DMS53 treated with DMSO at 0.1 percent for 48 hours (cell line): ENCODE measurements around the gene KIF1A.
"Not testable (repeated sequence)": the region's sequence is repeated elsewhere in the genome, so short reads cannot be mapped to it uniquely, and the experiment has no call there.

ENCODE experiments used
- DNase-seq: peaks from one replicate; lab custom pipeline; 2025; ENCODE audit not compliant: unreplicated experiment; lab: John Stamatoyannopoulos, UW

Gene KIF1A

DNA sequence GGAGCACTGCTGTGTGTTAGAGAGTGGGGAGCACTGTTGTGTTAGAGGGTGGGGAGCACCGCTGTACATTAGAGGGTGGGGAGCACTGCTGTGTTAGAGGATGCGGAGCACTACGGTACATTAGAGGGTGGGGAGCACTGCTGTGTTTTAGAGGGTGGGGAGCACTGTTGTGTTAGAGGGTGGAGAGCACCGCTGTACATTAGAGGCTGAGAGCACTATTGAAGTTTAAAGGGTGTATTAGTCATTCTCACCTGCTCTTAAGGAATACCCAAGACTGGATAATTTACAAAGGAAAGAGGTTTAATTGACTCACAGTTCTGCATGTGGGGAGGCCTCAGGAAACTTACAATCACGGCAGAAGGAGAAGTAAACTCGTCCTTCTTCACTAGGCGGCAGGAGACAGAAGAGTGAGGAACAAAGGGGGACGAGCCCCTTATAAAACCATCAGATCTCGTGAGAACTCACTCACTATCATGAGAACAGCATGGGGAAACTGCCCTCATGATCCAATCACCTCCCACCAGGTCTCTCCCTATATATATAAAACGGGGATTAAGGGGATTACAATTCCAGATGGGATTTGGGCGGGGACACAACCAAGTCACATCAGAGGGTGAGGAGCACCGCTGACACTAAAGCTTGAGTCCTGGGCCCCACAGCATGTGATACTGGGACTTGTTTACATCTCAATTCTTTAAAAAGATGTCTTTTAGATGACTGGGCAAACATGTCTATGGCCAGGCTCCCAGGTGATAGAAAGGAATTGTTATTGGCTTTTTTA is 29.1 kb upstream of the KIF1A start:
- DNase-seq: no peak

- no peak for DNase-seq
These were observed 27.8 kb upstream of the KIF1A start for GRCh38 chr2:240847817-240848216.

GRCh38 chr2:240846873-240847595 is 27.0 kb upstream of the KIF1A start:
- no peak for DNase-seq

DNA sequence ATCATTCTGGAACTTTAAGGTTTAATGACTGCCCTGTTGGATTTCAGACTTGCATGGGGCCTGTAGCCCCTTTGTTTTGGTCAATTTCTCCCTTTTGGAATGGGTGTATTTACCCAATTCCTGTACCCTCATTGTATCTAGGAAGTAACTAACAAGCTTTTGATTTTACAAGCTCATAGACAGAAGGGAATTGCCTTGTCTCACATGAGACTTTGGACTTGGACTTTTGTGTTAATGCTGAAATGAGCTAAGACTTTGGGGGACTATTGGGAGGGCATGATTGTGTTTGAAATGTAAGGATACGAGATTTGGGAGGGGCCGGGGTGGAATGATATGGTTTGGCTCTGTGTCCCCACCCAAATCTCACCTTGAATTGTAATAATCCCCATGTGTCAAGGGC is 26.3 kb upstream of the KIF1A start:
- DNase-seq: not testable (repeated sequence)

- peak; percentile 50 for DNase-seq
These were observed 20.5 kb upstream of the KIF1A start for GRCh38 chr2:240840435-240841060.

DNA sequence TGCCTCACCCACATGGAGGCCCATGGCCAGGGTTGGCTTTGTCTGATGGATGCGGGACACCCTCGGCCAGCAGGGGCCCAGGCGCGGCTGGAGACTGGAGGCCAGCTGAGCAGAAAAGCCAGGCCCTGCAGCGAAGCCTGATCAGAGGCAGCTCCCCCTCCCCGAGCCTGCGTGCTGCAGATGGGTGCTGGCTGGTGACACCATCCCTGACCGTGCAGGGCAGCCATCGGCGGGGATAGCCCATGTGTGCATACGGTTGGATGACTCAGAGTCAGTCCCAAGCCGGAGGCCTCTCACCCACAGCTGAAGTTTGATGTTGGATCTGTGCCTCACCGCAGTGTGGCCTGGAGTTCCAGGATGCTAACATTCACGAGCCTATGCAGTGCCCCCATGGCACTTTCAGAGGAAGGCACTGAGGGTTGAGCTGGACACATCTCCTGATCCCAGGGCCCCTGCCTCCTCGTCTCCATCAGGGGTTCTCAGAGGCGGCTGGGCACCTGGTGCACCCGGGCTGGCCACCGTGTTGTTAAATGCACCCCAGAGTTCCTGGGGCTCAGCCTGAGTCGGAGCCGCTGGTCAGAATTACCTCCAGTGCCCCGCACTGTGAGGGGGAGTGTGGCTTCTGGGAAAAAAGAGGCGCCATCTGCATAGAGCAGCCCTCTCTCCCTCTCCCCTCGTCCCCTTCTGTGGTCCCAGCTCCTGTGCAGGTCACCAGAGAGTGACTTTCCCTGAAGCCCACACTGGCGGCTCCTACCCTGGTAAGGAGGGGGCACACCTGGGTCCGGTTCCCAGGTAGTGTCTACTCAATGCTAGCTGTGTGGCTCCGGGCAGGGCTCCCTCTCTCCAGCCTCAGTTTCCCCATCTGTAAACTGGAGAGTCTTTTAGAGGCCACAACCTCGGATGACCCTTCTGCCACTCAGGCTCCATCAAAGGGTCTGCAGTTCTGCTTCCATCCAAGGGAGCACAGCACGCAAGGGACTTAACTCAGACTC is 19.4 kb upstream of the KIF1A start:
- DNase-seq: no peak

- DNase-seq: no peak
These were observed 17.6 kb upstream of the KIF1A start for GRCh38 chr2:240837621-240838020.

DNA sequence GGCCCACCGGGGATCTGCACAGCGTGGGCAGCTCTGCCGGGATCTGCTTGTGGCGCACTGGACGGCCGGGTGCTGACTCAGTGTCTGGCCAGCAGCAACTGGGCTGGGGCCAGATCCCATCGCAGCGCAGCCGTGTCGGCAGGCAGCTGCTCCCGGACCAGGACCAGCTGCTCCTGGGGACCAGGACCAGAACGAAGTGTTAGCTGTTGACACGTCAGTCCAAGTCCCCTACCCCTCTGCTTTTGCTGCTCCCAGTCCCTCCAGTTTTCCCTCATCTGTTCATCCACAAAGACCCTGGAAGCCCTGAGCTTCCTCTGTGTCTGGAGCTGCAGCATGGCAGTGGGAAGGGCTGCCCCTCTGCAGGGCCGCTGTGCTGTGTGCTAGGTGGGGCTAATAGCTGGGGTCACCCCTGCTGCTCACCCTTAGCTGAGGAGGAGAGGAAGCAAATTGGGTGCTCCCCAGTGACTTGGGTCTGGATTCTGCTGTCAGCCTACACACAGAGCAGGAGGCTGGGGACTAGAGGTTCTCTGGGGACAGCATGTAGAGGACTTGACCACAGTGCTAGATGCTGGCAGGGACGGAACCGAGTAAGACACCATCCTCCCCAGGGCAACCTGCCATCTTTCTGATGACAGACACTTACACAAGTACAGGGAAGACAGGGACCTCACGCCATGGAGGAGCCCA is 16.9 kb upstream of the KIF1A start:
- no peak for DNase-seq

DNA sequence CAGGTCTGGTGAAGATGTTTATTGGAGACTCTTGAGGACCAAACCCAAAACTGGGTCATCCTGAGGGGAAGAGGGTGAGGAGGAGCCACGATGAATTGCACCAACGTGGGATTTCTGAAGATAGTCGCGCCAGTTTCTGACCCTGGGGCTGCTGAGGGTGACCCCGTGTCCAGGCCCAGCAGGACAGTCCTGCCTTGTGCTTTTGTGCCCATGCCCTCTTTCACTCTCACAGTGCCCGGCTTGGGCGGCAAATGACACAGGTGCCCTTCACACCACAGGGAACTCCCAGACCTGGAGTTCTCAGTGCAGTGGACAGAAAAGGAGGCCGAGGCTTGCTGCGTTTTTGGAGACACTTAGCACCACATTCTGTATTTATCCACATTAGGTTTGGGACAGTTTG is 15.5 kb upstream of the KIF1A start:
- DNase-seq: no peak

- no peak for DNase-seq
These were observed 14.5 kb upstream of the KIF1A start for GRCh38 chr2:240834377-240834975.

DNA sequence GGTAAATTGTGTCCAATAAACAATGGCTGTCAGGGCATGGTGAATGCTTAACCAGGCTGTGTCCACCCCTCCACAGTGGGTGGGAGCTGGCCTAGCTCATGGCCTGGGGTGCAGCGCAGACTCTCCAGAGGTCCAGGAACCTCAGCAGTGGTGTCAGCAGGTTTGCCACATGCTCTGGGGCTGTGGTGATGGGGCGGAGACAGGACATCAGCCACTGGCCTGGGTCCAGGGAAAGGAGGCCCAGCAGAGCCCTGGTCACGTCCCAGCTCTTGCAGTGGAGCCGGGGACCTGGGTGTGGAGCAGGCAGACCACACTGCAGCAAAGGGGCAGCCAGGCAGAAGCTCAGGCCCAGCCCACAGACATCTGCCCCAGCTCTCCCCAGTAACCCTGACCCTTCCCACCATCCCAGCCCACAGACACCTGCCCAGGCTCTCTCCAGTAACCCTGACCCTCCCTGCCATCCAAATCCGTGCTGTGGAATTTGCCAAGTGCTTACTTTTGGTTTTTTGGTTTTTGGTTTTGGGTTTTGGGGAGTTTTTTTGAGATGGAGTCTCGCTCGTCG is 13.8 kb upstream of the KIF1A start:
- DNase-seq: no peak

GRCh38 chr2:240832921-240833494 is 13.0 kb upstream of the KIF1A start:
- no peak for DNase-seq

- peak; percentile 53 for DNase-seq
These were observed 12.2 kb upstream of the KIF1A start for GRCh38 chr2:240832205-240832727.

GRCh38 chr2:240831594-240832204 is 11.7 kb upstream of the KIF1A start:
- no peak for DNase-seq

DNA sequence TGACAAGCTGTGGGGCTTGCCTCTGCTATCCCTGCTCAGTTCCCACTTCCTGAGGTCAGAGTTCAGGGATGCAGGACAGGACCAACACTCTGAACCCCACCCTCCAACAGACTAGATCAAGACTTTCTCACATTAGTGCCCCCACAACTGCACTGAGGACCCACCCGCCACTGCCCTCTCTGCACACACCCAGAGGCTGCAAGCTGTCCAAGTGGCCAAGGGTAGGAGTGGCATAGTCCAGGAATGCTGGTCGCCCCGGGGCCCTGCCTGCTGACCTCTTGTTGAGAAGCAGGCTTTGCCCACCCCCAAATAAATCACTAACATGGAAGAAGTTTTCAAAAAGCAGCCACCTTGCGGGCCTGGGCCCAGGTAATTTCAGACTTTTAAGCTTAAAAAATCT is 5.5 kb upstream of the KIF1A start:
- no peak for DNase-seq

DNA sequence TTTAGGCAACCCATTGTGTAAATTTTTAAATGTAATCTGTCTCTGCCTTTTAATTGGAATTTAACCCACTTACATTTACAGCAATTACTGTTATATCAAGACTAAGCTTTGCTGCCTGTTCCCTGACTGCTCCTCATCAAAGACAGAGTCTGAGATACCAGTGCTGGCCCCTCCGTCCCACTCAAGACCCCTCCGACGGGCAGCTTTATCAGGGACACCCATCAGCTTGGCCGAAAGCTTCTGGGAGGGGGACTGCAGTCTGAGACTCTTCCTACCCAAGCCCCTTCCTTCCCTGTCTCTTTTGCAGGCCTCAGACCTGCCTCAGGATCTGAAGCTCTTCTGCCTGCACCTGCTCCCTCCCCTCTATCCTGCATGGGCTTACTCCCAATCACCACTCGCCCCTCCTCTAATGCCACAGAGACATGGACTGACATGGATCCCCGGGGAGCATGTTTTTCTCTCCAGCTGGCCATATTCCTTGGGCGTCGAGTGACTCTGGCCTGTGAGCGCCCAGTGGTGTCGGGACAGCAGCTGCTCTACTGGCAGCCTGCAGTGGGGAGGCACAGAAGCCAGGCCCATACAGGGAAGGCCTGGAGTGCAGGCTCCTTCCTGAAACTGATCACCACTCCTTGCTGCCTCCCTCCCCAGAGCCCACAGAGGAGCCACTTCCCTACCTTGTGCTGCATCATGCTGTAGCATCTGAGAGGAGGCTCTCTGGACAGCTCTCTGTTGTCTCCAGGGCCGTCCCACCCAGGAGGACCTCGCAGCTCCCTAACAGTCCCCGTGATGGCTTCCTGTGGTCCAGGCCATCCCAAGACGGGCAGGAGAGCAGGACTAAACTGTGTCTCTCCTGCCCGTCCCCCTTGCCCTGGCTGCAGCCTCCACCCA is 3.7 kb upstream of the KIF1A start:
- no peak for DNase-seq

DNA sequence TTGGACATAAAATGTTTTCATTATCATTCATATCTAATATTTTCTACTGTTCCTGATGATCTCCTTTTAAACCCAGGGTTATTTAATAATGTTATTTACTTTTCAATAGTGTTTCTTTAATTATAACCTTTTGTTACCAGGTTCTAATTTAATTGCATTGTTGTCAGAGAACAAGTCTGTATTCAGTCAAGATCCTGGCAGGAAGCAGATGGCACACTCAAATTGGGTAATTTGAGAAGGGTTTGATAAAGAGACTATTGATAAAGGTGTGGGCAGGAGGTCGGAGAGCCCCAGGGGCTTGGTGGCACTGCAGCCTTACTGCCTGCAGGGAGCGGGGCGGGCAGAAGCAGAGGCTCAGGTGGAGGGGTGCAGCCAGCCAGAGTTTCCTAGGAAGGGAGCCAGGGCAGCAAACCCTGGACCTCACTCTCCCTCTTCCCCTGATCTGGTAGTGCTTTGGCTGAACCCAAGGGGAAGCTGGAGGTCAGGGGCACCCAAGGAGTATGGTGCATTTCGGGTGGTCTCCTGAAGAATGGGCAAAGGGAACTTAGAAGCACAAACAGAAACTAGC is 2.3 kb upstream of the KIF1A start:
- no peak for DNase-seq
